Uterus (tissue), 4 donors: ENCODE results near the gene MPIG6B. TPM values are rescaled to one million over a fixed set of nuclear protein-coding genes. Genes with fewer than 3 reads are reported as not detected.

Source experiments
- DNase-seq, 2 donors: peaks; one replicate each; pipeline ENCODE4 v3.0.0-alpha.2; 2019 to 2020
- H3K27ac ChIP-seq, 2 donors: fragments of 200-600 bp; sonication (generic); 1 replicate in 1 of 2; 2 replicates in 1 of 2; pipeline ENCODE4 v1.5.1; 2016 to 2018
- H3K27me3 ChIP-seq, 2 donors: fragments of 200-600 bp; sonication (generic); one replicate each; pipeline ENCODE4 v1.5.1; 2018 to 2019; ENCODE audit warnings: control low read depth in 1 of 2
- H3K36me3 ChIP-seq, 2 donors: fragments of 200-600 bp; sonication (generic); one replicate each; pipeline ENCODE4 v1.5.1; 2019; ENCODE audit warnings: control low read depth in 1 of 2
- H3K4me1 ChIP-seq, 2 donors: fragments of 200-600 bp; sonication (generic); one replicate each; pipeline ENCODE4 v1.5.1; 2018 to 2019; ENCODE audit warnings: control low read depth in 1 of 2
- H3K4me3 ChIP-seq, 2 donors: fragments of 200-600 bp; sonication (generic); 1 replicate in 1 of 2; 2 replicates in 1 of 2; pipeline ENCODE4 v1.5.1; 2018 to 2019; ENCODE audit warnings: mild to moderate bottlenecking in 1 of 2
- H3K9me3 ChIP-seq, 2 donors: fragments of 200-600 bp; sonication (generic); one replicate each; pipeline ENCODE4 v1.5.1; 2019; ENCODE audit warnings: control low read depth in 1 of 2
- CTCF ChIP-seq, 4 experiments: fragments of 200-600 bp in 2 of 4; fragments of 450-650 bp in 2 of 4; sonication (generic) in 2 of 4; IDR thresholded peaks; one replicate each; pipeline ENCODE4 v1.5.1; 2016 to 2019; ENCODE audit warnings: antibody characterized with exemption in 4 of 4, mild to moderate bottlenecking in 2 of 4, moderate library complexity in 1 of 4
- POLR2A ChIP-seq, 2 donors: fragments of 450-650 bp; IDR thresholded peaks; one replicate each; pipeline ENCODE4 v1.6.1; 2016; ENCODE audit warnings: antibody characterized with exemption in 2 of 2, mild to moderate bottlenecking in 1 of 2, moderate library complexity in 1 of 2
- intact Hi-C: fragments of 100-400 bp; cut with DNase I; formaldehyde crosslinking; loops from one replicate; pipeline ENCODE4 v1.15.1; 2023; ENCODE audit warnings: low total_unique reads
- total RNA-seq, 4 donors: library from RNA; depleted of rRNA in 3 of 4; stranded (reverse); fragments of >200 nt in 3 of 4; gene quantifications; one replicate each; pipeline versions ENCODE4 v1.1.0 to v1.2.4, GENCODE V29; 2014 to 2023
- donor health status: DM: yes; HTN: yes; CAD: no.

MPIG6B gene
- total RNA-seq, 4 donors from 2014 or later, result 0.49 TPM; not detected in 3

- intact Hi-C loops, result no loop called here
- H3K4me3 ChIP-seq, result no peak overlapping the region
- H3K4me1 ChIP-seq, result no peaks in the 10 kb centered on the region
- DNase-seq, result no peak
- H3K27ac ChIP-seq, result no peak overlapping the region
- no peaks in the 10 kb centered on the region for H3K27me3 ChIP-seq
- TF ChIP-seq POLR2A (IDR thresholded peaks at IDR 0.05), result no peak
- TF ChIP-seq CTCF (IDR thresholded peaks at IDR 0.05), result no peak
- H3K36me3 ChIP-seq, result no peaks in the 10 kb centered on the region
- no peaks in the 10 kb centered on the region for H3K9me3 ChIP-seq
Measured at GRCh38 chr6:31720196-31720770, 2.9 kb upstream of the MPIG6B start.

GRCh38 chr6:31721351-31722020 lies 1.7 kb upstream of the MPIG6B start, which contains the start of gene LY6G6C:
LY6G6C (minus strand) TSS chr6:31721746; CDS start chr6:31721679, 67 bp downstream.
- Histone ChIP-seq H3K27me3 (no peaks in the 10 kb centered on the region), H3K4me1 (no peaks in the 10 kb centered on the region), H3K36me3 (no peaks in the 10 kb centered on the region), H3K27ac (no peak within 1 kb of the TSS), H3K9me3 (no peaks in the 10 kb centered on the region), H3K4me3 (no peak within 1 kb of the TSS)
- DNase-seq, result no peak
- intact Hi-C loops, result no loop called here
- TF ChIP-seq CTCF (IDR thresholded peaks at IDR 0.05), result no peak
- TF ChIP-seq POLR2A (IDR thresholded peaks at IDR 0.05), result no peak

GRCh38 chr6:31722173-31722572 lies 1.0 kb upstream of the MPIG6B start:
- Histone ChIP-seq H3K9me3 (no peaks in the 10 kb centered on the region), H3K27me3 (no peaks in the 10 kb centered on the region), H3K36me3 (no peaks in the 10 kb centered on the region), H3K27ac (no peak overlapping the region), H3K4me3 (no peak overlapping the region), H3K4me1 (no peaks in the 10 kb centered on the region)
- intact Hi-C loops, result no loop called here
- no peak for DNase-seq
- TF ChIP-seq CTCF (IDR thresholded peaks at IDR 0.05) (no peak), POLR2A (IDR thresholded peaks at IDR 0.05) (no peak)

GRCh38 chr6:31723980-31724691 lies 963 bp downstream of the MPIG6B start:
- peaks cover 4 to 6% of the 10 kb centered on the region in 2 donors for H3K4me1 ChIP-seq
- intact Hi-C loops, result no loop called here
- TF ChIP-seq POLR2A (IDR thresholded peaks at IDR 0.05), result no peak
- no peak for TF ChIP-seq CTCF (IDR thresholded peaks at IDR 0.05)
- H3K4me3 ChIP-seq, result no peak overlapping the region
- H3K27ac ChIP-seq, result no peak overlapping the region
- no peaks in the 10 kb centered on the region for H3K36me3 ChIP-seq
- DNase-seq, result no peak
- H3K9me3 ChIP-seq, result no peaks in the 10 kb centered on the region
- H3K27me3 ChIP-seq, result no peaks in the 10 kb centered on the region
